Measurements from ENCODE around the gene PLA2G15.

Gene PLA2G15

DNA sequence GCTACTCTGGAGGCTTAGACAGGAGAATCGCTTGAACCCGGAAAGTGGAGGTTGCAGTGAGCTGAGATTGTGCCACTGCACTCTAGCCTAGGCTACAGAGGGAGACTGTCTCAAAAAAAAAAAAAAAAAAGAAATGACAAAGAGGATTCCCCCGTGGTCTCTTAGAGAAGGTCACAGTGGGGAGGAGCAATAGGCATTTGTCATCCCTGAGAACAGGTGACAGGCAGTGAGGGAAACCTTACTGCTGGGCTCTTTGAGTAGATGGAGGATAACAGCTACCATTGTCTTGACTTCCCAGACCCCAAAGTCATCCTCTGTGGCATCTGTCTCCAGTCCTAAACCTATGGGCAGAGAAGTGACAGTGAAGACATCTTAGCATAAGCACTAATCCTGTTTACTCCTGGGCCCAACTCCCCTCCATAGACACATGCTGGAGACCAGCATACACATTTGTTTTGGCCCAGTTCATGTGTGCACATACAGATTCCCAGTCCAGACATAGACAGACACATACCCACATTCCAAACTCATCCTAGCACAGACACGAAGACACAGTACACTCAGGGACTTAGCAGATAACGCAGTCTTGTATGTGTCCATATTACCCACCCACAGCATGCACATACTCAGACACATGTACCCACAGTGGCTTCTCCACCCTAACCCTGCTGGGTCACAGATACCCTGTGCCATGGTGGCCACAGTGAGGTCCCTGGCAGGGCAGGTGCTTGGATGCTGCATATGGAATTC, 11.9 kb upstream of the PLA2G15 start:
- DNase-seq = no peak

DNA sequence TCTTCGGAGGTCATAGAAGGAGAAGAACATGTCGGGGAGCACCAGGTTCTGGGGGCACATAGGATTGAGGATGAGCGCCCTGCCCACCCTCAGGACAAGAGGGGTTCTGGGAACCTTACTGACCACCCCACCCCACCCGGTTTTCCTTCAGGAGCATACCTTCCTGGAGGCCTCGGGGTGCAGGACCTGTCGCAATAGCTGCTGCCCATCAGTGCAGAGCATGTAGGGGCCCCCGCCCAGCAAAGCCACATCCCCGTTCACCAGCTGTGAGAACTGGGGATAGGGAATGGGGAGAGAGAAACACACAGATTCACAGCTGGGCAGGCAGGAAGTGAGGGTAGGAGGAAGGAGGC, 11.4 kb upstream of the PLA2G15 start:
- no peak for DNase-seq

DNA sequence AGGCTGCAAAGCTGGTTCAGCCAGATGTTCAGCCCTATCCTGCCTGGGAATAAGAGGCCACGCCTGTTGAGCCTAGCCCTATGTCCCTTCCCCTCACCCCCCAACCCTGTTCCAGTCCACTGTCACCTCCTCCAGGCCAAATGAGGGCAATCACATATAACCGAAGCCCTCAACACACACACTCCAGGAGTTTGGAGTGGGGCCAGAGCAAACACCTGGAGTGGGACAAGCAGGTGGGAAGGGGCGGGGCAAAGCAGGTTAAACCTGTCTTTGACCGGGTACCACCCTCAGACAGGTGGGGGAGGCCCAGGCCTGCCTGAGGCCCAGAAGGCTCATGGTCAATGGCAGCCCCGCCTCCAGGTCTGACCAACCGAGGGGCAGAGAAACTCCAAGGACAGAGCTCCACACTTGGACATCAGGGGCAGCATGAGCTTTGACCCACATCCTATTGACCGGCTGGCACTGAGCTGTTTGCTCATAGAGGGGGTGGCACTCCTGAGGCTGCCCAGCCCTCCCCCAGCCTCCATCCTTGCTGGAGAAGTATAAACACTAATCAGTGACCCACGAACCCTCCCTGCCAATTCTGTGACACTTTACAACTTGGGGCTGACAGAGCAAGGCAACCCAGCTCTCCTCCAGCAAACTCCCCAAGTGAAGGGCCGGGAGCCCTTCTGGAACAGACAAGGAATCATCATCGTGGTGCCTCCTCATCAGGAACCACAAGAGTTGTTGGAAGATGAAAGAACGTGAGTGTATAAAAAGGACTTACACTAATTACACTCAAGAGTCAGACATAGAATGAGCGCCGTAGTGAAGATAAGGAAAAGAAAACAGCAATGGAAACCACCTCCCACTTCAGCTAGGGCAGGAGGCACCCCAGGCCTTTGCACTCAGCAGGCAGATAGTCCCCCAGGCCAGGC, 10.7 kb upstream of the PLA2G15 start:
- peak; percentile 12 for DNase-seq

- no peak for DNase-seq
Measured at GRCh38 chr16:68235108-68235886, 9.9 kb upstream of the PLA2G15 start.

GRCh38 chr16:68235887-68236136, 9.4 kb upstream of the PLA2G15 start, which contains the start of gene ESRP2:
ESRP2 (minus strand) TSS chr16:68236127; CDS start chr16:68236045, 82 bp downstream.
- DNase-seq = no peak

DNA sequence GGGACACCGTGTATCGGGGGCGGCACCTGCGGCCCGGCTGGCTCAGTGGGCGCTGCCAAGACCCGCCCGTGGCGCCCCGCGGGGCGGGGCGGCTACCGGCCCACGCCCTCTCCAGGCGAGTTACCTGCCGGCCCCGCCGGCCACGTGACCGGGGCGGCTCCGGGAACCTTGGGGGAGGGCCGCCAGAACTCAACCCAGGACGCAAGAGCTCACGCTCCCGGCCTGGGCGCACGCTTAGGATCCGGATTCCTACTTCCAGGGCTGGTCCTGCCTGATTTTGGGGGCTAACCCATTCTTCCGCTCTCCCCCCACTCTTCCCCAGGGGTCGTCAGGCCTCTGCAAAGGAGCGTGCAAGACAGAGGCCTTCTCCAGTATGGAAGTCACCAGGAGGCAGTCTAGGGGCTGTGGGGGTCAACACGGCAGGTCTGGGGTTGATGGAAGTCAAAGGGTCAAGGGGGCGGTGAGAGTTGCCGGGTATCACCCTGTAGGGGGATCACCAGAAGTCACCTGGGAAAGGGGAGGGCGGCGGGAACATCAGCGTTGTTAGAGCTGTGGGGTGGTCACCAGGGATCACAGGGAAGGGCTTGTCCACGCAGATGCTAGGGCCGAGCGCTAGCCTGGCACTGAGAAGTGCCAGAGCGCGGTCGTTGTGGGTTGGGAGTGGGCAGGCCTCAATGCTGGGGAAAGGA, 8.9 kb upstream of the PLA2G15 start:
- peak; percentile 73 for DNase-seq

GRCh38 chr16:68236826-68237242, 8.3 kb upstream of the PLA2G15 start:
- no peak for DNase-seq

DNA sequence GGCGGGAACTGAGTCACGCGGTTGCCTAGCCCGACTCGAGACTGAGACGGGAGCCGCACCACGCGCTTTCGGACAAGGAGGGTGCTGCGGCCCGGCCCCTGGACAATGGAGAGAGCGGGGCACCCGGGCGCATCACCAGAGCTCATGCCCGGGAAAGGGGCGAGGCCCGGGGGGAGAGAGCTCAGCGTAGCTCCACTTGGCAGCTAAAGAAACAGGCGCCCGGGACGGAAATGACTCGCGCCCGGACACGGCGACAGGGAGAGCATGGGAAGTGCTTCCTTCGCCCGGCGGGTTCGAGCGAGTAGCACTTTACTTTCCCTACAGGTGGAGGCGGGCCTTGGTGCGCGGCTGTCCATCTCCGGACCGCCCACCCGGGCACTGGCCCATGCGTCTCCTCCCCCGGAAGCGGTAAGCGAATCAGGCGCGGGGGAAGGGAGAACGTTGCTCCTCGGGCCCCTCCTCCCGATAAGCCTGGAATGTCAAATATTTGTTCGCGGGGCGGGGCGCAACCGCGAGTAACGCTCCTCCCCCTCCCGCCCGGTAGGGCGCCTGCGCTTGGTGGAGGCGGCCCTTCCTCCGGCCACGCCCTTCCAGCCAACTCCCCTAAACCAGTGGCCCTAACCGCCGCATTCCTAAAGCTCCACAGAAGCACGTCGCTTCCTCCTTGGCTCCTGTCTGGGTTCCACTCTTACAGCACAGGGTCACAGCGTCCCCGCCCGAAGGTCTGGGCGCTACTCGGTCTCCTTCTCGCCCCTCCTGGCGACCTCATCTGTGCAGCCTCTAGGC, 7.7 kb upstream of the PLA2G15 start:
- DNase-seq = peak; percentile 95

- no peak for DNase-seq
Measured at GRCh38 chr16:68238029-68238345, 7.2 kb upstream of the PLA2G15 start.

DNA sequence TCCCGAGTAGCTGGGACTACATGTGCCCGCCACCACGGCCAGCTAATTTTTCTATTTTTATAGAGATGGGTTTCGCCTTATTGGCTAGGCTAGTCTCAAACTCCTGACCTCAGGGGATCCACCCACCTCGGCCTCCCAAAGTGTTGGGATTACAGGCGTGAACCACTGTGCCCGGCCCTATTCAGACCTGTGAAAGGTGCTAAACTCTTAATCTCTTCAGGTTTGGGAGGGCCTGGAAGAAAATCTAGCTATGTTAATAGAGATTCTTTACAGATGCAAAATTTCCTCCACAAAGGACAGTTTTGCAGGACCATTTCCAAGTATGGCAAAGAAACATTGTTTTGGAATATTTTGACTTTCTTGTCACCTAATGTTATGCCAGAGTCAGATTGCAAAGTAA, 3.1 kb upstream of the PLA2G15 start:
- no peak for DNase-seq

DNA sequence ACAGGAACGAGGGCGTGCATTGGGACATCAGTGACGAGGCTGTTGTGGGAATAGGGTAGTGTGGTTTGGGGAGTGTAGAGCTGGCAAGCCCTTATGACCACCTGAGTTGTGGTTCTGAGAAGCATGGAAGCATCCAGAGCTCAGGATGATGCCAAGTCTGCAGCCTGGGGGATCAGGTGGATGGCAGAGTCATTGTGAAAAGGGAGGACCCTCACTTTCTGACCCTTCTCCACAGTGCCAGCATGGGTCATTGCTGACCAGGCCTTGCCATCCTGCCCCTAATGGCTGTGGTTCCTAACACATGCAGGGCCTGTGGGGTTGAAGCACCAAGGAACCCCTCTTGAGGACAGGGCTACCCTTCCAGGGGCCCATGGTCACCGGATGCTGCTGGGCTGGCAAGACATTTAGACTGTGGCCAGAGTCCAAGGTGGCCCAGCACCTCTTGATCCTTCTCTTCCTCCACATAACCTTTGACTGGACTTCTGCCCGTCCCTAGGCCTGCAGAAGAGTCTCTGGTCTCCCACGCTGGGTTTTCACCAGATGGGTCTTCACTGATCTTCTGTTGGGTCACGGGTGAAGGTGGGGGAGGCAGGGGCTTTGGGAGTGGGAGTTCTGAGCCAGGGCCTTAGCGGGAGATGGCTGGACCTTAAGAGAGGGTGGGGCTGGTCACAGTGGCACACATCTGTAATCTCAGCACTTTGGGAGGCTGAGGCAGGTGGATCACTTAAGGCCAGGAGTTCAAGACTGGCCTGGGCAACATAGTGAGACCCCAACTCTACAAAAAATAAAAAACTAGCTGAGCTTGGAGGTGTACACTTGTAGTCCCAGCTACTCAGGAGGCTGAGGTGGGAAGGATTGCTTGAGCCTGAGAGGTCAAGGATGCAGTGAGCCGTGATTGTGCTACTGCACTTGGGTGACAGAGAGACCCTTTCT, 2.0 kb upstream of the PLA2G15 start:
- DNase-seq = no peak

GRCh38 chr16:68244481-68244902, 681 bp upstream of the PLA2G15 start:
- no peak for DNase-seq

GRCh38 chr16:68246121-68246520, 948 bp downstream of the PLA2G15 start:
- DNase-seq = no peak

DNA sequence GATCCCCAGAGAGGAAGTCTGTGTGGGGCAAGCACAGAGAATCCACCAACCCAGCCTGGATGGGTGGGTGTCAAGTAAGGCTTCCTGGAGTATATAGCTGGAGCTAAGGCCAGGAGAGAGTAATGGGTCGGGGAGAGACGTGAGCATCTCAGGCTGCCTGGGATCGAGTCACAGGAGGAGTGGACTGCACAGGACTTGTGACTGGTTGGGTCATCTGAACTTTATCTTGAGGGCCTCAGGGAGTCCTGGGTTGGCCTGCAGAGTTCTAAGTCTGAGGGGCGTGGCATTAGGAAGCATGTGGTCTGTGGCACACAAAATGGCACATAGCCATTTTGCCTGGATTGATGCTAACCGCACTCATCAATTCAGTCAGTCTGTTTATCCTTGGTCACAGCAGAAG, 1.5 kb downstream of the PLA2G15 start:
- DNase-seq = no peak

GRCh38 chr16:68247400-68247799, 2.2 kb downstream of the PLA2G15 start:
- DNase-seq = no peak

- no peak for DNase-seq
Measured at GRCh38 chr16:68247932-68248331, 2.8 kb downstream of the PLA2G15 start.

DNA sequence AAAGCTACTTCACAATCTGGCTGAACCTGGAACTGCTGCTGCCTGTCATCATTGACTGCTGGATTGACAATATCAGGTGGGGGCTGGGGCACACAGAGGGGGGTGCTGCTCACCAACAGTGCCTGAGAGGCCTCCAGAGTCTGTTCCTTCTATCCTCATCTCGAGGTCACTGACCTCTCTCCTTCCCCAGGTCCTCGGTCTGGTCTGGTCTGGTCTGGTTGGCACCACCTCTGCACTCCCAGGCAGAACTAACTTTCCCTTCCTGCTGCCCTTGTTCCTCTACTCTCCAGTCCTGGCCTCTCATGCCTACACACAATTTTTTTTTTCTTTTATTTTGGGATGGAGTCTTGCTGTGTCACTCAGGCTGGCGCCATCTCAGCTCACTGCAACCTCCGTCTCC, 4.2 kb downstream of the PLA2G15 start:
- no peak for DNase-seq

GRCh38 chr16:68250951-68251350, 5.8 kb downstream of the PLA2G15 start:
- DNase-seq = no peak

DNA sequence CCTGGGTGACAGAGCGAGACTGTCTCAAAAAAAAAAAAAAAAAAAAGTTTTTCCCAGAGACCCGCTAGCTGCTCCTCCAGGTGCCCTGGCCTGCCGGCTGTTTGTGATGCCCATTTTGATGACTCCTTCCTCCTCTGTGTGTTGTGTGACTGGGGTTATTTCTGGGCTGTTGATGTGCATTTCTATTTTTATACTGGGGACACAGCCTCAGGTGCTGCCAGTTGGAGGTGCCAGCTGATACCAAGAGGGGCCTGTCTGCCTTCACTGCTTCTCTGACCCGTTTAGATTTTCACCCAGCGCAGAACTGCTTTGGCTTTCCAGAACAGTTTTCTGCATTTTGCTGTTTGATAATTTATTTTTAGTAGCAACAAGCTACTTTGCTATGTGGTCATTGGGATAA, 6.7 kb downstream of the PLA2G15 start:
- no peak for DNase-seq

- DNase-seq = no peak
Measured at GRCh38 chr16:68252383-68252782, 7.2 kb downstream of the PLA2G15 start.

DNA sequence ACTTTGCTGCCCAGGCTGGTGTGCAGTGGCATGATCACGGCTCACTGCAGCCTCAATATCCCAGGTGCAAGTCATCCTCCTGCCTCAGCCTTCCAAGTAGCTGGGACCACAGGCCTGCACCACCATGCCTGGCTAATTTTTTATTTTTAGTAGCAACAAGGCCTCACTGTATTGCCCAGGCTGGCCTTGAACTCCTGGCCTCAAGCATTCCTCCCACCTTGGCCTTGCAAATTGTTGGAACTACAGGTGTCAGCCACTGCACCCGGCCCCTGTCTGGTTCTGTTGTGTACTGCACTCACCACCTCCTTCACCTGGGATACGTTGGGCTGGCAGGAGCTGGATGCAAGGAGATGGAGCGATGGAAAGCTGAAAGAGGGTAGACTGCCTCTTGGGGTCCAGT, 8.5 kb downstream of the PLA2G15 start:
- no peak for DNase-seq
